ENCODE results near the gene DAB2.

Gene DAB2

GRCh38 chr5:39369123-39369815 lies 55.5 kb downstream of the DAB2 start:
- Histone ChIP-seq H3K9me3 (ENCODE audit: control insufficient read depth, low read length) (no peaks in the 10 kb centered on the region), H3K4me1 (no peaks in the 10 kb centered on the region), H3K4me2 (ENCODE audit: low read length) (no peak overlapping the region), H3K79me2 (no peaks in the 10 kb centered on the region), H3K4me3 (ENCODE audit: low read depth, low read length) (no peak overlapping the region), H3K27me3 (ENCODE audit: control insufficient read depth, insufficient read depth, low read length) (no peaks in the 10 kb centered on the region), H3K9ac (no peak overlapping the region), H2AFZ (no peak overlapping the region), H3K27ac (no peak overlapping the region), H3K36me3 (ENCODE audit: control insufficient read depth, insufficient read depth, low read length) (no peaks in the 10 kb centered on the region)
- no peak for TF ChIP-seq CTCF (IDR thresholded peaks at IDR 0.05)

GRCh38 chr5:39368116-39368515 lies 56.7 kb downstream of the DAB2 start:
- Histone ChIP-seq H3K79me2 (no peaks in the 10 kb centered on the region), H3K4me2 (ENCODE audit: low read length) (no peak overlapping the region), H3K9ac (no peak overlapping the region), H3K27ac (no peak overlapping the region), H3K4me1 (no peaks in the 10 kb centered on the region), H3K36me3 (ENCODE audit: control insufficient read depth, insufficient read depth, low read length) (no peaks in the 10 kb centered on the region), H3K27me3 (ENCODE audit: control insufficient read depth, insufficient read depth, low read length) (no peaks in the 10 kb centered on the region), H2AFZ (no peak overlapping the region), H3K4me3 (ENCODE audit: low read depth, low read length) (no peak overlapping the region), H3K9me3 (ENCODE audit: control insufficient read depth, low read length) (no peaks in the 10 kb centered on the region)
- no peak for TF ChIP-seq CTCF (IDR thresholded peaks at IDR 0.05)

- no peak for TF ChIP-seq CTCF (IDR thresholded peaks at IDR 0.05)
- H3K27ac ChIP-seq: no peak overlapping the region
- no peak overlapping the region for H3K9ac ChIP-seq
- H3K4me1 ChIP-seq: no peaks in the 10 kb centered on the region
- H3K4me3 ChIP-seq (ENCODE audit: low read depth, low read length): no peak overlapping the region
- no peak overlapping the region for H2AFZ ChIP-seq
- H3K9me3 ChIP-seq (ENCODE audit: control insufficient read depth, low read length): no peaks in the 10 kb centered on the region
- no peaks in the 10 kb centered on the region for H3K79me2 ChIP-seq
- no peaks in the 10 kb centered on the region for H3K27me3 ChIP-seq (ENCODE audit: control insufficient read depth, insufficient read depth, low read length)
- no peaks in the 10 kb centered on the region for H3K36me3 ChIP-seq (ENCODE audit: control insufficient read depth, insufficient read depth, low read length)
- no peak overlapping the region for H3K4me2 ChIP-seq (ENCODE audit: low read length)
Observed at GRCh38 chr5:39367711-39368110, 57.1 kb downstream of the DAB2 start.

GRCh38 chr5:39364367-39364766 lies 60.4 kb downstream of the DAB2 start, which contains the start of gene C9:
TSS of gene C9 (minus strand) at chr5:39364495. CDS start at chr5:39364464, 31 bp downstream.
- H3K9me3 ChIP-seq (ENCODE audit: control insufficient read depth, low read length): no peaks in the 10 kb centered on the region
- no peak within 1 kb of the TSS for H3K4me2 ChIP-seq (ENCODE audit: low read length)
- no peak within 1 kb of the TSS for H3K27ac ChIP-seq
- no peaks in the 10 kb centered on the region for H3K4me1 ChIP-seq
- no peak within 1 kb of the TSS for H2AFZ ChIP-seq
- no peak within 1 kb of the TSS for H3K9ac ChIP-seq
- H3K79me2 ChIP-seq: no peaks in the 10 kb centered on the region
- TF ChIP-seq CTCF (IDR thresholded peaks at IDR 0.05): no peak
- H3K4me3 ChIP-seq (ENCODE audit: low read depth, low read length): no peak within 1 kb of the TSS
- no peaks in the 10 kb centered on the region for H3K36me3 ChIP-seq (ENCODE audit: control insufficient read depth, insufficient read depth, low read length)
- H3K27me3 ChIP-seq (ENCODE audit: control insufficient read depth, insufficient read depth, low read length): no peaks in the 10 kb centered on the region

- TF ChIP-seq CTCF (IDR thresholded peaks at IDR 0.05): no peak
- Histone ChIP-seq H2AFZ (no peak overlapping the region), H3K4me3 (ENCODE audit: low read depth, low read length) (no peak overlapping the region), H3K9ac (no peak overlapping the region), H3K79me2 (no peaks in the 10 kb centered on the region), H3K27ac (no peak overlapping the region), H3K27me3 (ENCODE audit: control insufficient read depth, insufficient read depth, low read length) (no peaks in the 10 kb centered on the region), H3K4me2 (ENCODE audit: low read length) (no peak overlapping the region), H3K9me3 (ENCODE audit: control insufficient read depth, low read length) (no peaks in the 10 kb centered on the region), H3K4me1 (no peaks in the 10 kb centered on the region), H3K36me3 (ENCODE audit: control insufficient read depth, insufficient read depth, low read length) (no peaks in the 10 kb centered on the region)
Observed at GRCh38 chr5:39363217-39363616, 61.6 kb downstream of the DAB2 start.
